Neutrophil (primary cell): Measurements from ENCODE around the gene DBNDD2.

Experiments
- H3K27ac ChIP-seq: fragments of 200-600 bp; sonication (generic); 2 replicates; pipeline ENCODE4 v1.5.1; 2016; ENCODE audit warnings: mild to moderate bottlenecking, moderate library complexity
- H3K27me3 ChIP-seq: fragments of 200-600 bp; sonication (generic); 2 replicates; pipeline ENCODE4 v1.6.0; 2016; ENCODE audit warnings: mild to moderate bottlenecking
- H3K36me3 ChIP-seq: fragments of 200-600 bp; sonication (generic); 2 replicates; pipeline ENCODE4 v1.5.1; 2017
- H3K4me1 ChIP-seq, 2 experiments: fragments of 200-600 bp in 1 of 2; sonication (generic) in 1 of 2; 1 replicate in 1 of 2; 2 replicates in 1 of 2; pipeline versions ENCODE4 v1.5.1 to v1.6.1; 2013 to 2016; ENCODE audit warnings: low read depth in 1 of 2, low read length in 1 of 2, mild to moderate bottlenecking in 1 of 2, moderate library complexity in 1 of 2; ENCODE audit not compliant: control insufficient read depth in 1 of 2, insufficient read depth in 1 of 2
- H3K4me3 ChIP-seq, 2 experiments: fragments of 200-600 bp in 1 of 2; sonication (generic) in 1 of 2; 1 replicate in 1 of 2; 2 replicates in 1 of 2; pipeline ENCODE4 v1.5.1; 2013 to 2016; ENCODE audit warnings: low read depth in 1 of 2, low read length in 1 of 2, mild to moderate bottlenecking in 1 of 2, moderate library complexity in 1 of 2
- H3K9me3 ChIP-seq: fragments of 200-600 bp; sonication (generic); 2 replicates; pipeline ENCODE4 v1.5.1; 2016
- TF ChIP-seq, protein P1 (sequence below): fragments of 200-600 bp; sonication (generic); IDR thresholded peaks from 2 replicates; pipeline ENCODE4 v1.5.1; 2016; ENCODE audit warnings: antibody characterized with exemption

Gene DBNDD2

DNA sequence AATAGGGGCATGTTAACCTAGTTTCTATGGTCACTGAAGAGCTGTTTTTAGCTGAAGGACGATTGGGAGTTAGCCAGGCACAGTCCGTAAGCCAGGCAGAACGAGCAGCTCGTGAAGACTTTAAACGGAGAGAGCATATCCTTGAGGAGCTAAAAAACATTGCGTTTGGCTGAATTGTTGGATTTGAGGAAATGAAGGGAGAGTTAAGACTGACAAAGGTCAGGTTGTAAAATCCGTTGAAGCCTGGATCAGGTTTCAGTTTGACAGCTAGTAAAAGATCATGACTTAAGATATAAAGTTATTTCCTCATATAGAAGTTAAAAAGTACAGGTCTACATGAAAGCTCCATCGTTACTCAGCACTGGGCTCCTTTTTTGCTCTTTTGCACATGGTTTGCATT, 2.8 kb downstream of the DBNDD2 start:
- H3K4me1 ChIP-seq = peaks cover 13 to 18% of the 10 kb centered on the region in 2 experiments
- H3K27ac ChIP-seq = no peak overlapping the region
- H3K9me3 ChIP-seq = no peaks in the 10 kb centered on the region
- TF ChIP-seq, protein P1, sequence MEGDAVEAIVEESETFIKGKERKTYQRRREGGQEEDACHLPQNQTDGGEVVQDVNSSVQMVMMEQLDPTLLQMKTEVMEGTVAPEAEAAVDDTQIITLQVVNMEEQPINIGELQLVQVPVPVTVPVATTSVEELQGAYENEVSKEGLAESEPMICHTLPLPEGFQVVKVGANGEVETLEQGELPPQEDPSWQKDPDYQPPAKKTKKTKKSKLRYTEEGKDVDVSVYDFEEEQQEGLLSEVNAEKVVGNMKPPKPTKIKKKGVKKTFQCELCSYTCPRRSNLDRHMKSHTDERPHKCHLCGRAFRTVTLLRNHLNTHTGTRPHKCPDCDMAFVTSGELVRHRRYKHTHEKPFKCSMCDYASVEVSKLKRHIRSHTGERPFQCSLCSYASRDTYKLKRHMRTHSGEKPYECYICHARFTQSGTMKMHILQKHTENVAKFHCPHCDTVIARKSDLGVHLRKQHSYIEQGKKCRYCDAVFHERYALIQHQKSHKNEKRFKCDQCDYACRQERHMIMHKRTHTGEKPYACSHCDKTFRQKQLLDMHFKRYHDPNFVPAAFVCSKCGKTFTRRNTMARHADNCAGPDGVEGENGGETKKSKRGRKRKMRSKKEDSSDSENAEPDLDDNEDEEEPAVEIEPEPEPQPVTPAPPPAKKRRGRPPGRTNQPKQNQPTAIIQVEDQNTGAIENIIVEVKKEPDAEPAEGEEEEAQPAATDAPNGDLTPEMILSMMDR = no peak
- H3K27me3 ChIP-seq = peaks cover 72% of the 10 kb centered on the region
- no peaks in the 10 kb centered on the region for H3K36me3 ChIP-seq
- H3K4me3 ChIP-seq = no peak overlapping the region

DNA sequence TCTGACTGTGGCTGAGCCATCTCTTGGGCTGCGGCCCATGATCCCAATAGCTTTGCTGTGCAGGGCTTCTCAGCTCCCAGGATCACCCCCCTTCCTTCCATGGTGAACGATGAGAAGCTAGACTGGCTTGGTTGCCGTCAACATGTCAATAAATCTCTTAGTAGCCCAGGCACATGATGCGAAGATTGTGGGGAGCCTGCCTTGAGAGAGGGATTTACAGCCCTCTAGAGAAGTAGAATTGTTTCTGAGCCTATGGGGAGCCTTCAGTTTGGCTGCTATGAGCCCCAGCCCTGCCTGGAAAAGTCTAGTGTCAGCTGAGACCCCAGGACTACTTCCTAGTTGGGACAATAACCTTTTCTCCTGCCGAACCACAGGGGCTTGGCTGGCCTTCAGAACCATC, 4.6 kb downstream of the DBNDD2 start:
- Histone ChIP-seq H3K9me3 (no peaks in the 10 kb centered on the region), H3K4me3 (no peak overlapping the region), H3K36me3 (no peaks in the 10 kb centered on the region), H3K4me1 (peaks cover 14 to 16% of the 10 kb centered on the region in 2 experiments), H3K27me3 (peaks cover 54% of the 10 kb centered on the region), H3K27ac (no peak overlapping the region)
- TF ChIP-seq, protein P1 = no peak

DNA sequence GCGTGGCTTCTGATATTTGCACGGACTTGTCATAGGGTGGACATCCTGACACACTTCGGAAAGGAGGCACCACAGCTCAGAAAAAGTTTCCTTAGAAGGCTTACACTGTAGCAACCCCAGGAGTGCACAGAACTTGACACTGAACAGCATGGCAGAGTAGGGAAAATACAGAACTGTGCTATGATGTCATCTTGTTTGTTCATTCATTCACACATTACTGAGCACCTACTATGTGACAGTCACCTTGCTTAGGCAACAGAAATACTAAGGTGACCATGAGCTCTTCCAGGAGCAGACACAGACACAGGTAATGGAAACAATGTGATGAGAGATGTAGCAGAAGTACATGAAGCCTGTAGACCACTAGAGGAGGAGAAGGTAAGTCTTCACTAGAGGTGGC, 5.4 kb downstream of the DBNDD2 start:
- H3K27ac ChIP-seq = no peak overlapping the region
- peaks cover 14 to 16% of the 10 kb centered on the region in 2 experiments for H3K4me1 ChIP-seq
- peaks cover 3% of the 10 kb centered on the region for H3K36me3 ChIP-seq
- TF ChIP-seq, protein P1 = no peak
- H3K9me3 ChIP-seq = no peaks in the 10 kb centered on the region
- no peak overlapping the region for H3K4me3 ChIP-seq
- H3K27me3 ChIP-seq = peaks cover 46% of the 10 kb centered on the region

DNA sequence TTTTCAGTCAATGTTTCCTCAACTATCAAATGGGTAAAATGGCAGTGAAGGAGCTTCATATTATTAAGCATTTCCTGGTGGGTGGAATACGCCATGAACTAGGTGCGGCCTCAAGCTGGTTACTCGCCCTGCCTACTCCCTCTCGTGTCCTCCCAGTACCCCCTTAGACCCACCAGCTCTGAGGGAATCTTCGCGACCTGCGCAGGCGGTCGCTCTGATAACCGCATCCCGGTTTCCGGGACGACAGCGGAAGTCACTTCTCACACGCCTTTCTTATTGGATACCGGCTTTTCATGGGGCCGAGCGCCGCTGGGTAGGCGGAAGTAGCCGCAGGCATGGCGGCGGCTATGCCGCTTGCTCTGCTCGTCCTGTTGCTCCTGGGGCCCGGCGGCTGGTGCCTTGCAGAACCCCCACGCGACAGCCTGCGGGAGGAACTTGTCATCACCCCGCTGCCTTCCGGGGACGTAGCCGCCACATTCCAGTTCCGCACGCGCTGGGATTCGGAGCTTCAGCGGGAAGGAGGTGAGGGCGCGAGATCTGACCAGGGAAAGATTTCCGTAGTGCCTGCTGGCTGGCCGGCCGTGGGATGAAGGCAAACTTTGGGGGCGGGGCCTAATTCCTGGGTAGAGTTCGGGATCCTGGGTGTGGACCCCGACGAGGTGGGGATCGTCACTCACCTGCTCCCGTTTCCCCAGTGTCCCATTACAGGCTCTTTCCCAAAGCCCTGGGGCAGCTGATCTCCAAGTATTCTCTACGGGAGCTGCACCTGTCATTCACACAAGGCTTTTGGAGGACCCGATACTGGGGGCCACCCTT, 7.9 kb downstream of the DBNDD2 start, which contains the start of gene PIGT:
Gene PIGT (plus strand): TSS at position 320 of the 816 bp plus-strand sequence. CDS start 16 bp downstream, at position 336.
- H3K27ac ChIP-seq = peak within 1 kb of the TSS; percentile 81
- TF ChIP-seq, protein P1 = peak; percentile 57
- H3K27me3 ChIP-seq = peaks cover 27% of the 10 kb centered on the region
- peaks cover 29% of the 10 kb centered on the region for H3K36me3 ChIP-seq
- H3K9me3 ChIP-seq = no peaks in the 10 kb centered on the region
- H3K4me3 ChIP-seq = peak within 1 kb of the TSS; percentile 73 to 82
- peaks cover 14 to 16% of the 10 kb centered on the region in 2 experiments for H3K4me1 ChIP-seq

DNA sequence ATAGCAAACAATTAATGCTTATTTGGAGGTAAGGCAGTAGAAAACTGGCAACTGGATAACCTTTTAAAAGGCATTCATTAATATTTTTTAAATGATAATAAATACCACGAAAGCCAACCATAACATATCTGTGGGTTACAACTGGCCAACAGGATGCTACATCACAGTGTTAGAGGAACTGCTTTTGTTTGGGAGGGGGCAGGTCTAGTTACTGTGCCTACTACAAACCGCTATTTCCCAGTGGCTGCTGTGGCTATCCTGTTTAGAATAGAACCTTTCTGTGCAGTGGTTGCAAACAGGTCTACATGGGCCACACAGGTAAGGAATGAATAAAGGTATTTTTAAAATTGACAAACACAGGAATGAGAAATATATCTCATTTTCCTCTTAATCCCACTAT, 8.8 kb downstream of the DBNDD2 start:
- TF ChIP-seq, protein P1 = no peak
- peak overlapping the region in 1 of 2 experiments; percentile 73 for H3K4me3 ChIP-seq
- no peaks in the 10 kb centered on the region for H3K9me3 ChIP-seq
- peaks cover 38% of the 10 kb centered on the region for H3K36me3 ChIP-seq
- H3K27me3 ChIP-seq = peaks cover 27% of the 10 kb centered on the region
- H3K4me1 ChIP-seq = peaks cover 14 to 16% of the 10 kb centered on the region in 2 experiments
- H3K27ac ChIP-seq = peak overlapping the region; percentile 81
